PFSK-1 (cell line): Measurements from ENCODE around the gene VSIG1.

Experiments
- FOXP2 ChIP-seq: optimal IDR thresholded peaks from 2 replicates; pipeline ENCODE3; 2011; ENCODE audit warnings: borderline replicate concordance, control low read depth, inconsistent platforms; ENCODE audit not compliant: insufficient read depth; ENCODE audit errors: extremely low read length, extremely low read depth
- POLR2AphosphoS5 ChIP-seq: IDR thresholded peaks from 2 replicates; pipeline ENCODE4 v1.6.1; 2012; ENCODE audit warnings: low read depth, mild to moderate bottlenecking, control low read depth, low read length, moderate library complexity
- REST ChIP-seq, 2 experiments: IDR thresholded peaks; 2 replicates each; pipeline versions ENCODE4 v1.6.1 to v1.8.0; 2011 to 2012; ENCODE audit warnings: low read depth in 2 of 2, low read length in 2 of 2, control low read depth in 1 of 2, inconsistent platforms in 1 of 2, mild to moderate bottlenecking in 1 of 2, moderate library complexity in 1 of 2; ENCODE audit not compliant: insufficient read depth in 1 of 2
- SIN3A ChIP-seq: IDR thresholded peaks from 2 replicates; pipeline ENCODE4 v1.6.1; 2012; ENCODE audit warnings: mild to moderate bottlenecking, low read length, moderate library complexity, borderline replicate concordance; ENCODE audit not compliant: insufficient read depth
- TAF1 ChIP-seq: IDR thresholded peaks from 2 replicates; pipeline ENCODE4 v1.6.1; 2012; ENCODE audit warnings: low read length, control low read depth, borderline replicate concordance; ENCODE audit not compliant: insufficient read depth

The VSIG1 gene

GRCh38 chrX:108059801-108060200 lies 14.9 kb downstream of the VSIG1 start:
- no peak for TF ChIP-seq REST (IDR thresholded peaks at IDR 0.05; ENCODE audit: insufficient read depth in 1 of 2, low read depth in 2 of 2, low read length in 2 of 2)
- TF ChIP-seq TAF1: no peak
- no peak for TF ChIP-seq SIN3A
- no peak for TF ChIP-seq FOXP2
- TF ChIP-seq POLR2AphosphoS5: no peak

- TF ChIP-seq TAF1: no peak
- TF ChIP-seq SIN3A: no peak
- TF ChIP-seq FOXP2: no peak
- no peak for TF ChIP-seq POLR2AphosphoS5
- no peak for TF ChIP-seq REST (IDR thresholded peaks at IDR 0.05; ENCODE audit: insufficient read depth in 1 of 2, low read depth in 2 of 2, low read length in 2 of 2)
These were observed 19.1 kb downstream of the VSIG1 start for GRCh38 chrX:108064001-108064400.

- TF ChIP-seq POLR2AphosphoS5 (no peak), TAF1 (no peak), SIN3A (no peak)
These were observed 19.7 kb downstream of the VSIG1 start for GRCh38 chrX:108064613-108065012.

GRCh38 chrX:108068121-108068520 lies 23.3 kb downstream of the VSIG1 start:
- TF ChIP-seq FOXP2: no peak
- no peak for TF ChIP-seq POLR2AphosphoS5
- TF ChIP-seq SIN3A: no peak
- no peak for TF ChIP-seq TAF1
- no peak for TF ChIP-seq REST (IDR thresholded peaks at IDR 0.05; ENCODE audit: insufficient read depth in 1 of 2, low read depth in 2 of 2, low read length in 2 of 2)

- TF ChIP-seq FOXP2: no peak
- no peak for TF ChIP-seq REST (IDR thresholded peaks at IDR 0.05; ENCODE audit: insufficient read depth in 1 of 2, low read depth in 2 of 2, low read length in 2 of 2)
- TF ChIP-seq POLR2AphosphoS5: no peak
- TF ChIP-seq SIN3A: no peak
- no peak for TF ChIP-seq TAF1
These were observed 26.0 kb downstream of the VSIG1 start for GRCh38 chrX:108070891-108071290.
